Measurements from ENCODE around the gene HABP4. TPM values are rescaled to one million over a fixed set of nuclear protein-coding genes. Genes with fewer than 3 reads are reported as not detected.

The HABP4 gene
- total and polyA plus RNA-seq, 10 of the 15 experiments (the other 5 are each of a cell fraction or from before 2014, with no cell fraction given), result 1.6 to 15.4 (median 11.6) TPM

DNA sequence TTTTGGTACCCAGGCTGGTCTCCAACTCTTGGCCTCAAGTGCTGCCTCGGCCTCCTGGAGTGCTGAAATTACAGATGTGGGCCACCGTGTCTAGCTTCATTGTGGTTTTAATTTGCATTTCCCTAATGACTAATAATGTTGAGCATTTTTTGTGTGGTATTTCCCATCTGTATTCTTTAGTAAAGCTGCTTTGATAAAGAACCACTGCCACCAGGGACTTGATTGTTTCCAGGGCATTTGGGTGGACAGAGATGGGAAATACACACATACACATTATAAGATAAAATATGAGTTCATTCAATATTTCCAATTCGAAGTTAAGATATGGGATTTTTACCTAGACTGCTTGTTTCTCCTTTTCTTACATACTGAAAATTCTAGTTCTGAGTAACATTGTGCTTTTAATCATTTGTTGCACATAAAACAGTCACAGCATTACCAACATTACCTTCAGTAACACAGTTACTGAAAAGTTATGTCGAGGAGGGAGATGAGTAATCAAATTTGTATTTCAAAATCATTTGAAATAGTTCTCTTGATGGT lies 28.9 kb downstream of the HABP4 start (continued):
- TF ChIP-seq, protein P1, sequence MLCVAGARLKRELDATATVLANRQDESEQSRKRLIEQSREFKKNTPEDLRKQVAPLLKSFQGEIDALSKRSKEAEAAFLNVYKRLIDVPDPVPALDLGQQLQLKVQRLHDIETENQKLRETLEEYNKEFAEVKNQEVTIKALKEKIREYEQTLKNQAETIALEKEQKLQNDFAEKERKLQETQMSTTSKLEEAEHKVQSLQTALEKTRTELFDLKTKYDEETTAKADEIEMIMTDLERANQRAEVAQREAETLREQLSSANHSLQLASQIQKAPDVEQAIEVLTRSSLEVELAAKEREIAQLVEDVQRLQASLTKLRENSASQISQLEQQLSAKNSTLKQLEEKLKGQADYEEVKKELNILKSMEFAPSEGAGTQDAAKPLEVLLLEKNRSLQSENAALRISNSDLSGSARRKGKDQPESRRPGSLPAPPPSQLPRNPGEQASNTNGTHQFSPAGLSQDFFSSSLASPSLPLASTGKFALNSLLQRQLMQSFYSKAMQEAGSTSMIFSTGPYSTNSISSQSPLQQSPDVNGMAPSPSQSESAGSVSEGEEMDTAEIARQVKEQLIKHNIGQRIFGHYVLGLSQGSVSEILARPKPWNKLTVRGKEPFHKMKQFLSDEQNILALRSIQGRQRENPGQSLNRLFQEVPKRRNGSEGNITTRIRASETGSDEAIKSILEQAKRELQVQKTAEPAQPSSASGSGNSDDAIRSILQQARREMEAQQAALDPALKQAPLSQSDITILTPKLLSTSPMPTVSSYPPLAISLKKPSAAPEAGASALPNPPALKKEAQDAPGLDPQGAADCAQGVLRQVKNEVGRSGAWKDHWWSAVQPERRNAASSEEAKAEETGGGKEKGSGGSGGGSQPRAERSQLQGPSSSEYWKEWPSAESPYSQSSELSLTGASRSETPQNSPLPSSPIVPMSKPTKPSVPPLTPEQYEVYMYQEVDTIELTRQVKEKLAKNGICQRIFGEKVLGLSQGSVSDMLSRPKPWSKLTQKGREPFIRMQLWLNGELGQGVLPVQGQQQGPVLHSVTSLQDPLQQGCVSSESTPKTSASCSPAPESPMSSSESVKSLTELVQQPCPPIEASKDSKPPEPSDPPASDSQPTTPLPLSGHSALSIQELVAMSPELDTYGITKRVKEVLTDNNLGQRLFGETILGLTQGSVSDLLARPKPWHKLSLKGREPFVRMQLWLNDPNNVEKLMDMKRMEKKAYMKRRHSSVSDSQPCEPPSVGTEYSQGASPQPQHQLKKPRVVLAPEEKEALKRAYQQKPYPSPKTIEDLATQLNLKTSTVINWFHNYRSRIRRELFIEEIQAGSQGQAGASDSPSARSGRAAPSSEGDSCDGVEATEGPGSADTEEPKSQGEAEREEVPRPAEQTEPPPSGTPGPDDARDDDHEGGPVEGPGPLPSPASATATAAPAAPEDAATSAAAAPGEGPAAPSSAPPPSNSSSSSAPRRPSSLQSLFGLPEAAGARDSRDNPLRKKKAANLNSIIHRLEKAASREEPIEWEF (IDR thresholded peaks at IDR 0.05; ENCODE audit: insufficient replicate concordance, low read depth, low read length), result no peak
- TF ChIP-seq, protein P2, sequence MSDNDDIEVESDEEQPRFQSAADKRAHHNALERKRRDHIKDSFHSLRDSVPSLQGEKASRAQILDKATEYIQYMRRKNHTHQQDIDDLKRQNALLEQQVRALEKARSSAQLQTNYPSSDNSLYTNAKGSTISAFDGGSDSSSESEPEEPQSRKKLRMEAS (IDR thresholded peaks at IDR 0.05; ENCODE audit: low read depth, low read length), result no peak
- TF ChIP-seq MYC (IDR thresholded peaks at IDR 0.05; ENCODE audit: insufficient read depth, insufficient read length, insufficient replicate concordance, low read length, severe bottlenecking), result no peak
- peak in 1 of 2 experiments; percentile 91; a peak in 2 of 4 replicates for TF ChIP-seq ETV6 (conservative IDR thresholded peaks at IDR 0.05 in 1 of 2, IDR thresholded peaks at IDR 0.05 in 1 of 2; ENCODE audit: borderline replicate concordance in 1 of 2, low read depth in 1 of 2)
- TF ChIP-seq RUNX3 (IDR thresholded peaks at IDR 0.05; ENCODE audit: low read length), result peak; percentile 92
- TF ChIP-seq YY1 (IDR thresholded peaks at IDR 0.05; ENCODE audit: low read depth, low read length), result no peak
- peak; percentile 15; the same call in 1 of the 2 replicates for TF ChIP-seq BMI1 (IDR thresholded peaks at IDR 0.05; ENCODE audit: borderline replicate concordance)
- peak; percentile 23; the same call in 1 of the 2 replicates for TF ChIP-seq ATF7 (IDR thresholded peaks at IDR 0.05; ENCODE audit: low read depth)
- TF ChIP-seq, protein P3, sequence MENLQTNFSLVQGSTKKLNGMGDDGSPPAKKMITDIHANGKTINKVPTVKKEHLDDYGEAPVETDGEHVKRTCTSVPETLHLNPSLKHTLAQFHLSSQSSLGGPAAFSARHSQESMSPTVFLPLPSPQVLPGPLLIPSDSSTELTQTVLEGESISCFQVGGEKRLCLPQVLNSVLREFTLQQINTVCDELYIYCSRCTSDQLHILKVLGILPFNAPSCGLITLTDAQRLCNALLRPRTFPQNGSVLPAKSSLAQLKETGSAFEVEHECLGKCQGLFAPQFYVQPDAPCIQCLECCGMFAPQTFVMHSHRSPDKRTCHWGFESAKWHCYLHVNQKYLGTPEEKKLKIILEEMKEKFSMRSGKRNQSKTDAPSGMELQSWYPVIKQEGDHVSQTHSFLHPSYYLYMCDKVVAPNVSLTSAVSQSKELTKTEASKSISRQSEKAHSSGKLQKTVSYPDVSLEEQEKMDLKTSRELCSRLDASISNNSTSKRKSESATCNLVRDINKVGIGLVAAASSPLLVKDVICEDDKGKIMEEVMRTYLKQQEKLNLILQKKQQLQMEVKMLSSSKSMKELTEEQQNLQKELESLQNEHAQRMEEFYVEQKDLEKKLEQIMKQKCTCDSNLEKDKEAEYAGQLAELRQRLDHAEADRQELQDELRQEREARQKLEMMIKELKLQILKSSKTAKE (IDR thresholded peaks at IDR 0.05; ENCODE audit: low read depth, poor library complexity, severe bottlenecking), result peak; percentile 47
- no peak for TF ChIP-seq ZNF274 (IDR thresholded peaks at IDR 0.05; ENCODE audit: insufficient read depth, insufficient read length)
- TF ChIP-seq POLR2AphosphoS2 (IDR thresholded peaks at IDR 0.05; ENCODE audit: low read depth, low read length), result no peak
- TF ChIP-seq RAD21 (IDR thresholded peaks at IDR 0.05; ENCODE audit: insufficient read depth, low read depth, low read length), result no peak
- TF ChIP-seq BHLHE40 (IDR thresholded peaks at IDR 0.05; ENCODE audit: borderline replicate concordance in 1 of 2, low read depth in 2 of 2, low read length in 1 of 2), result no peak
- TF ChIP-seq SP1 (IDR thresholded peaks at IDR 0.05; ENCODE audit: low read depth, low read length), result no peak
- no peak for TF ChIP-seq STAT1 (conservative IDR thresholded peaks at IDR 0.05)
- 0 out of 2 replicates have a peak, but pooled peaks have one; percentile 13 for TF ChIP-seq PAX5 (IDR thresholded peaks at IDR 0.05; ENCODE audit: borderline replicate concordance, low read depth, low read length)
- TF ChIP-seq WRNIP1 (IDR thresholded peaks at IDR 0.05; ENCODE audit: borderline replicate concordance, low read depth, low read length), result no peak
- no peak for TF ChIP-seq LARP7 (IDR thresholded peaks at IDR 0.05)
- TF ChIP-seq TBL1XR1 (IDR thresholded peaks at IDR 0.05; ENCODE audit: low read depth, low read length), result no peak
- no peak for TF ChIP-seq NR2C1 (IDR thresholded peaks at IDR 0.05)
- TF ChIP-seq, protein P4, sequence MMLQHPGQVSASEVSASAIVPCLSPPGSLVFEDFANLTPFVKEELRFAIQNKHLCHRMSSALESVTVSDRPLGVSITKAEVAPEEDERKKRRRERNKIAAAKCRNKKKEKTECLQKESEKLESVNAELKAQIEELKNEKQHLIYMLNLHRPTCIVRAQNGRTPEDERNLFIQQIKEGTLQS (IDR thresholded peaks at IDR 0.05; ENCODE audit: borderline replicate concordance, extremely low read depth, low read depth, low read length), result no peak
- TF ChIP-seq RAD51 (IDR thresholded peaks at IDR 0.05), result no peak
- TF ChIP-seq CHD2 (IDR thresholded peaks at IDR 0.05; ENCODE audit: borderline replicate concordance, low read depth, low read length), result no peak

Data from GM12878 (cell line).